ENCODE results near the gene NAA25.

DNA sequence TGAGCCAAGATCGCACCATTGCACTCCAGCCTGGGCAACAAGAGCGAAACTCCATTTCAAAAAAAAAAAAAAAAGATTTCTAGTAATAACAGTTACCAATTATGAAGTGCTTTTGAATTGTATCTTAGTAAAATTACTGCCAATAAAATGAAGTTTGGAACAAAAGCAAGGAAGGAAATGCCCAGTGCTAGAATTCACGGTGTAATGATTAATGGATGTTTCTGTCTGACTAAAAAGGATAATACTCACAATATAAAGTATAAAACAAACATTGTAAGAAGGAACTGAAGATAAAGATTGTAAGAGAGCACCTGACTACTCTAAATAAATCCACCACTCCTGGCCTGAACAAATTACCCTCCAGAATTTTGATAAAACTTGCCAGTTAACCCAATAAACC, 99.7 kb downstream of the NAA25 start:
- no peak for TF ChIP-seq POLR2A (IDR thresholded peaks at IDR 0.05)
- TF ChIP-seq, protein P1, sequence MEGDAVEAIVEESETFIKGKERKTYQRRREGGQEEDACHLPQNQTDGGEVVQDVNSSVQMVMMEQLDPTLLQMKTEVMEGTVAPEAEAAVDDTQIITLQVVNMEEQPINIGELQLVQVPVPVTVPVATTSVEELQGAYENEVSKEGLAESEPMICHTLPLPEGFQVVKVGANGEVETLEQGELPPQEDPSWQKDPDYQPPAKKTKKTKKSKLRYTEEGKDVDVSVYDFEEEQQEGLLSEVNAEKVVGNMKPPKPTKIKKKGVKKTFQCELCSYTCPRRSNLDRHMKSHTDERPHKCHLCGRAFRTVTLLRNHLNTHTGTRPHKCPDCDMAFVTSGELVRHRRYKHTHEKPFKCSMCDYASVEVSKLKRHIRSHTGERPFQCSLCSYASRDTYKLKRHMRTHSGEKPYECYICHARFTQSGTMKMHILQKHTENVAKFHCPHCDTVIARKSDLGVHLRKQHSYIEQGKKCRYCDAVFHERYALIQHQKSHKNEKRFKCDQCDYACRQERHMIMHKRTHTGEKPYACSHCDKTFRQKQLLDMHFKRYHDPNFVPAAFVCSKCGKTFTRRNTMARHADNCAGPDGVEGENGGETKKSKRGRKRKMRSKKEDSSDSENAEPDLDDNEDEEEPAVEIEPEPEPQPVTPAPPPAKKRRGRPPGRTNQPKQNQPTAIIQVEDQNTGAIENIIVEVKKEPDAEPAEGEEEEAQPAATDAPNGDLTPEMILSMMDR (IDR thresholded peaks at IDR 0.05): no peak
